Upper lobe of left lung (tissue), 6 donors: ENCODE data around the gene INPP5E. TPM values are rescaled to one million over a fixed set of nuclear protein-coding genes. Genes with fewer than 3 reads are reported as not detected.

ENCODE experiments used
- ATAC-seq, 2 donors: fragments of 200-7000 bp; cut with Tn5 transposase; one replicate each; pipeline ENCODE4 v1.9.1; 2022; ENCODE audit warnings: mild to moderate bottlenecking in 2 of 2, moderate library complexity in 2 of 2; ENCODE audit not compliant: low FRiP score in 2 of 2
- DNase-seq, 2 donors: peaks; one replicate each; pipeline ENCODE4 v3.0.0-alpha.2; 2019 to 2020
- H3K27ac ChIP-seq, 4 donors: fragments of 200-600 bp; sonication (generic); one replicate each; pipeline ENCODE4 v1.5.1; 2016 to 2019
- H3K27me3 ChIP-seq, 4 donors: fragments of 200-600 bp; sonication (generic); one replicate each; pipeline ENCODE4 v1.5.1; 2017 to 2019
- H3K36me3 ChIP-seq, 4 donors: fragments of 200-600 bp; sonication (generic); one replicate each; pipeline ENCODE4 v1.5.1; 2016 to 2019
- H3K4me1 ChIP-seq, 4 donors: fragments of 200-600 bp; sonication (generic); one replicate each; pipeline ENCODE4 v1.5.1; 2018 to 2019
- H3K4me3 ChIP-seq, 4 donors: fragments of 200-600 bp; sonication (generic); one replicate each; pipeline ENCODE4 v1.5.1; 2017 to 2019; ENCODE audit warnings: mild to moderate bottlenecking in 2 of 4, moderate library complexity in 1 of 4
- H3K9me3 ChIP-seq, 4 donors: fragments of 200-600 bp; sonication (generic); one replicate each; pipeline ENCODE4 v1.5.1; 2018 to 2019
- EP300 ChIP-seq, 4 donors: sonication (generic); formaldehyde crosslinking; IDR thresholded peaks; one replicate each; pipeline ENCODE4 v1.5.1; 2017; ENCODE audit warnings: antibody characterized with exemption in 4 of 4, control low read depth in 2 of 4
- POLR2A ChIP-seq, 4 donors: fragments of 450-650 bp; IDR thresholded peaks; one replicate each; pipeline ENCODE4 v1.5.1; 2016 to 2017; ENCODE audit warnings: antibody characterized with exemption in 4 of 4, mild to moderate bottlenecking in 2 of 4
- POLR2AphosphoS5 ChIP-seq, 2 donors: sonication (generic); formaldehyde crosslinking; IDR thresholded peaks; one replicate each; pipeline ENCODE4 v1.5.1; 2017; ENCODE audit warnings: antibody characterized with exemption in 2 of 2
- WGBS, 2 donors: methylation state at CpG; one replicate each; pipeline ENCODE4 v1.1.5; 2017 to 2018; 5-methylcytosine and 5-hydroxymethylcytosine counted together
- total RNA-seq, 6 donors: library from RNA; depleted of rRNA in 4 of 6; stranded (reverse); fragments of >200 nt in 4 of 6; gene quantifications; one replicate each; pipeline versions ENCODE4 v1.1.0 to v1.2.1, GENCODE V29; 2016 to 2021
- TF ChIP-seq, protein P1 (sequence below), 6 experiments: fragments of 450-650 bp in 4 of 6; fragments of 200-600 bp in 2 of 6; sonication (generic) in 2 of 6; IDR thresholded peaks; one replicate each; pipeline ENCODE4 v1.5.1; 2016 to 2019; ENCODE audit warnings: antibody characterized with exemption in 6 of 6
- donor health status: DM: no; HTN: no; CAD: no; lungs with moderate emphysema.
- donor health status: DM: no; HTN: yes; CAD: no; lungs with severe emphysema.

INPP5E gene
- total RNA-seq, 6 donors from 2014 or later = 9.1 to 43.0 (median 14.1) TPM

DNA sequence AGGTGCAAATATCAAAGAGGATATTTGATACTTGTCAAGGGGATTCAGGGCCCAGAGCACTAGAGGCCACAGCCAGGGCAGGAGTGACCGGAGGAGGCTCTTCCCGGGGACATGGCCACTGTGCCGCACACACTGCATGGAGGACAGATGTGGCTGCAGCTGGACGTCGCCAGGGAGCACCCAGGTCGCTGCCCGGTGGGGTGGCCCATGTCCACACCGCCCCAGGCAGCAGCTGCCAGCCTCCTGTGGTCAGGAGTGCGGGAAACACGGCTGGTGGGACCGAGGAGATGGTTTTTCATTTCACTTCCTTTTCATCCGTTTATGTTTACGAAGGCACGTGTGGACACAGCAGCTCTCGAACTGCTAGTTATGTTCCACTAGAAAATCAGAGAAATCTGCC, 28.1 kb upstream of the INPP5E start:
- no peak overlapping the region for H3K27ac ChIP-seq
- no peak for ATAC-seq
- WGBS, 2 donors = 81 to 86% methylated on average over 15 of the region's 15 CpGs
- H3K4me1 ChIP-seq = no peaks in the 10 kb centered on the region
- H3K27me3 ChIP-seq = no peaks in the 10 kb centered on the region
- TF ChIP-seq POLR2AphosphoS5 (IDR thresholded peaks at IDR 0.05) (no peak), POLR2A (IDR thresholded peaks at IDR 0.05) (no peak), EP300 (IDR thresholded peaks at IDR 0.05) (no peak)
- TF ChIP-seq, protein P1, sequence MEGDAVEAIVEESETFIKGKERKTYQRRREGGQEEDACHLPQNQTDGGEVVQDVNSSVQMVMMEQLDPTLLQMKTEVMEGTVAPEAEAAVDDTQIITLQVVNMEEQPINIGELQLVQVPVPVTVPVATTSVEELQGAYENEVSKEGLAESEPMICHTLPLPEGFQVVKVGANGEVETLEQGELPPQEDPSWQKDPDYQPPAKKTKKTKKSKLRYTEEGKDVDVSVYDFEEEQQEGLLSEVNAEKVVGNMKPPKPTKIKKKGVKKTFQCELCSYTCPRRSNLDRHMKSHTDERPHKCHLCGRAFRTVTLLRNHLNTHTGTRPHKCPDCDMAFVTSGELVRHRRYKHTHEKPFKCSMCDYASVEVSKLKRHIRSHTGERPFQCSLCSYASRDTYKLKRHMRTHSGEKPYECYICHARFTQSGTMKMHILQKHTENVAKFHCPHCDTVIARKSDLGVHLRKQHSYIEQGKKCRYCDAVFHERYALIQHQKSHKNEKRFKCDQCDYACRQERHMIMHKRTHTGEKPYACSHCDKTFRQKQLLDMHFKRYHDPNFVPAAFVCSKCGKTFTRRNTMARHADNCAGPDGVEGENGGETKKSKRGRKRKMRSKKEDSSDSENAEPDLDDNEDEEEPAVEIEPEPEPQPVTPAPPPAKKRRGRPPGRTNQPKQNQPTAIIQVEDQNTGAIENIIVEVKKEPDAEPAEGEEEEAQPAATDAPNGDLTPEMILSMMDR (IDR thresholded peaks at IDR 0.05) = no peak
- peaks cover 74 to 100% (median 98%) of the 10 kb centered on the region in 4 donors for H3K36me3 ChIP-seq
- H3K4me3 ChIP-seq = no peak overlapping the region
- H3K9me3 ChIP-seq = no peaks in the 10 kb centered on the region
- no peak for DNase-seq

DNA sequence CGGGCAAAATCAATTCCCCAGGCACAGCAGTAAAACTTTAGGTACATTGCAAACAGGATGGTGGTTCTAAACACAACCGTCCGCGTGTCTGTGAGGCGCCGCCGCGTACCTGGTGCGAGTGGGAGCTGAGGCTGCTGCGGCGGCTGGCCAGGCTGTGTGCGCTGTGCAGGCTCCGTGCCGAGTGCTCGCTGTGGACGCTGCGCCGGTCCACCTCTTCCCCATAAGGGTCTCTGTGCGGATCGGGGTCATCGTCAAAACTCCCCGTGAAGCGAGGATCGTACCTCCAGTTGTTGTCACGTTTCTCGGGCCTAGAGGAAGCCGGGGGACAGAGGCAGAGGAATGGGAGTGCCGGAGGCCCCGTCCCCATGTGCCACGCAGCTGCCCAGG, 26.5 kb upstream of the INPP5E start:
- Histone ChIP-seq H3K4me3 (no peak overlapping the region), H3K27me3 (no peaks in the 10 kb centered on the region), H3K9me3 (no peaks in the 10 kb centered on the region), H3K36me3 (peaks cover 75 to 100% (median 98%) of the 10 kb centered on the region in 4 donors), H3K4me1 (no peaks in the 10 kb centered on the region), H3K27ac (no peak overlapping the region)
- DNase-seq (no peak), ATAC-seq (no peak)
- TF ChIP-seq EP300 (IDR thresholded peaks at IDR 0.05) (no peak), POLR2AphosphoS5 (IDR thresholded peaks at IDR 0.05) (no peak), POLR2A (IDR thresholded peaks at IDR 0.05) (no peak)
- TF ChIP-seq, protein P1 (IDR thresholded peaks at IDR 0.05) = no peak
- 94 to 96% methylated on average over 24 to 30 of the region's 30 CpGs for WGBS, 2 donors

- no peak overlapping the region for H3K27ac ChIP-seq
- peaks cover 77 to 100% (median 98%) of the 10 kb centered on the region in 4 donors for H3K36me3 ChIP-seq
- no peak for DNase-seq
- no peak overlapping the region for H3K4me3 ChIP-seq
- no peaks in the 10 kb centered on the region for H3K4me1 ChIP-seq
- ATAC-seq = no peak
- no peaks in the 10 kb centered on the region for H3K27me3 ChIP-seq
- TF ChIP-seq POLR2A (IDR thresholded peaks at IDR 0.05) = no peak
- TF ChIP-seq, protein P1 (IDR thresholded peaks at IDR 0.05) = no peak
- TF ChIP-seq POLR2AphosphoS5 (IDR thresholded peaks at IDR 0.05) = no peak
- TF ChIP-seq EP300 (IDR thresholded peaks at IDR 0.05) = no peak
- 96% methylated on average over 26 to 27 of the region's 27 CpGs for WGBS, 2 donors
- H3K9me3 ChIP-seq = no peaks in the 10 kb centered on the region
Observed at GRCh38 chr9:136465500-136466154, 26.0 kb upstream of the INPP5E start.

- no peaks in the 10 kb centered on the region for H3K4me1 ChIP-seq
- ATAC-seq = no peak
- 91 to 94% methylated on average over 6 of the region's 6 CpGs for WGBS, 2 donors
- no peaks in the 10 kb centered on the region for H3K27me3 ChIP-seq
- no peak for DNase-seq
- H3K4me3 ChIP-seq = no peak overlapping the region
- H3K9me3 ChIP-seq = no peaks in the 10 kb centered on the region
- H3K27ac ChIP-seq = no peak overlapping the region
- TF ChIP-seq, protein P1 (IDR thresholded peaks at IDR 0.05) = no peak
- TF ChIP-seq POLR2A (IDR thresholded peaks at IDR 0.05) (no peak), EP300 (IDR thresholded peaks at IDR 0.05) (no peak), POLR2AphosphoS5 (IDR thresholded peaks at IDR 0.05) (no peak)
- H3K36me3 ChIP-seq = peaks cover 82 to 100% (median 98%) of the 10 kb centered on the region in 4 donors
Observed at GRCh38 chr9:136464241-136464640, 24.6 kb upstream of the INPP5E start.

DNA sequence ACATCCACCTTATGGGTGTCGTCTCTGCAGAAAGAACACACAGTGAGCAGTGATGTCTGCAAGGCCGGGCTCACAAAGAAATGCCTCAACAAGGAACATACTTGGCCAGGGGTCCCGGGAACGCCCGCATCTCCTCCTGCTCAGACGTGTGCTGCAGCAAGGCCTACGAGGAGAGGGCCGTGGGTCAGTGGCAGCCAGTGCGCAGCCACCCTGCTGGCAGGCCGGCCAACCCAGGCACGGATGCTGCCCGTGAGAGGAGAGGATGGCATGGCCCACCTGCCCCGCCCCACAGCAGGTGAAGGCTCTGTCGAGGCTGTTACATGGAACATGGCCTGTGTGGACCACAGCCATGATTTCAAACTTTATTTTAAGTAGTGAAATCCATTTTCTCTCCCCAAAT, 23.9 kb upstream of the INPP5E start:
- no peak for ATAC-seq
- no peak for DNase-seq

More for the DNA sequence above, 23.9 kb upstream of the INPP5E start:
- Histone ChIP-seq H3K36me3 (peaks cover 82 to 100% (median 98%) of the 10 kb centered on the region in 4 donors), H3K27me3 (no peaks in the 10 kb centered on the region), H3K9me3 (no peaks in the 10 kb centered on the region), H3K27ac (no peak overlapping the region), H3K4me3 (no peak overlapping the region), H3K4me1 (no peaks in the 10 kb centered on the region)
- TF ChIP-seq, protein P1 (IDR thresholded peaks at IDR 0.05) = no peak
- TF ChIP-seq POLR2AphosphoS5 (IDR thresholded peaks at IDR 0.05) (no peak), EP300 (IDR thresholded peaks at IDR 0.05) (no peak), POLR2A (IDR thresholded peaks at IDR 0.05) (no peak)
- 95 to 99% methylated on average over 11 to 12 of the region's 14 CpGs for WGBS, 2 donors
